Stimulated activated CD4-positive, alpha-beta T cell treated with anti-CD3 and anti-CD28 coated beads, TNF-alpha, amount 100 ng/mL, for 24 hours (primary cell): ENCODE results near the gene STIP1.

Experiments used
- DNase-seq, 3 experiments: peaks; one replicate each; pipeline ENCODE4 v3.0.0-alpha.2; 2020; ENCODE audit warnings: low read depth in 3 of 3

The STIP1 gene

GRCh38 chr11:64249563-64250414, 63.8 kb downstream of the STIP1 start:
- DNase-seq = no peak

GRCh38 chr11:64250415-64251015, 64.5 kb downstream of the STIP1 start:
- DNase-seq = no peak

GRCh38 chr11:64251016-64251752, 65.2 kb downstream of the STIP1 start, which contains the start of gene PLCB3:
TSS of gene PLCB3 (plus strand) at chr11:64251530. CDS start at chr11:64251650, 120 bp downstream.
- DNase-seq = peak in 1 of 3 experiments; percentile 46

GRCh38 chr11:64251753-64252002, 65.7 kb downstream of the STIP1 start:
- no peak for DNase-seq

- no peak for DNase-seq
Observed at GRCh38 chr11:64252003-64252872, 66.3 kb downstream of the STIP1 start.

- DNase-seq = no peak
Observed at GRCh38 chr11:64253043-64253442, 67.1 kb downstream of the STIP1 start.

GRCh38 chr11:64253481-64253880, 67.5 kb downstream of the STIP1 start:
- DNase-seq = no peak
